GM19438 (cell line): Measurements from ENCODE around the gene KBTBD13.
"Not testable (repeated sequence)": the region's sequence is repeated elsewhere in the genome, so short reads cannot be mapped to it uniquely, and the experiment has no call there.

Source experiments
- ATAC-seq: cut with Tn5 transposase; IDR thresholded peaks from one replicate; pipeline ENCODE4 v1.9.1; 2021; ENCODE audit warnings: low read depth; ENCODE audit not compliant: unreplicated experiment

Gene KBTBD13

DNA sequence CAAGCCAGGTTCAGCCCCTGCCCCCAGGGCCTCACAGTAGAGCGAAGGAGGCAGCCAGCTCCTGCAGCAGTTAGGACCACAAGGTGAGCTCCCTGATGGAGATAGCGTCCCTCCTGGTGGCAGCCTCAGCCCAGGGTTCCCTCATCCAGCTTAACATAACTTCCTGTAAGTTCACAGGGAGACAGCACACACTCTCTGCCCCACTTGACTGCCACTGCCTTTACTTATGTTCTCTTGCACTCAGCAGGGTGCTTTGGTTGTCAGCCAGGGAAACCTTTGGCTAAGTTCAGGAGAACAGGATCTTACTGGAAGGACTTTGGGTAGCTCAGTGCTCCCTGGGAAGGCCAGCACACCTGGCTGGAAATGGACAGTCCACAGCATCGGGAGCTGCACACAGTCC, 10.9 kb downstream of the KBTBD13 start:
- ATAC-seq, result no peak

DNA sequence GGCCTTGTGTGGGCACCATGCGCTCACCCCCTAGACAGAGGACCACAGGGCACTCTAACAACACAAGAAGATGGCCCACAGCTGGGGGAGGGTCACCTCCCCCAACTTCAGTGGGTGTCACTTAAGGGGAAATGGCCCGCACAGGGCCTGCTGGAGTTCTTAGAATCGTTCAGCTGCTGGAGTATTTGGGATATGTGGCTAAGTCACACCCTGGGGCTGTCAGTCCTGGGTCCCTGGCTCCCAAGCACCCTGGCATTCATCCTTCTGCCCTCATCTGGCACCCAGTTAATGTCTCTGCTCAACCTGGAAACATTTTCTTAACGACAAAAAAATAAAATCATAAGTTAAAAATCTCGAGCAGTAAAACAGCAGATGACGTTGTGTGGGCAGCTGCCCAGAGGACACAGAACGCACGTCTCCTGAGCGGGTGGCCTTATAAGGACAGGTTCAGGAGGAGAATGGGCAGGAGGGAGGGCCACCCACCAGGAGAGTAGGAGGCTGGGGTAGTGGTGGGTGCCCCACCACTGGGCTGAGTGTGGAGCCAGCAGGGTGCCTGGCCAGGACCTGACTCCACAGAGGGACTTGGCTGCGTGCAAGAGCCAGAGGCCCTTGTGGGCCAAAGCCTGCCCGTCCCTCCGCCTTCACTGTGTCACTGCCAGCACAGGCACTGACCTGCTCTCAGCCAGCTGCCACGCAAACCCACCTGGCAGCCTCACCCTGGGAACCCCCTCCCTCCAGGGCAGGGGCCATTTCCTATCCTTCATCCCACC, 11.5 kb downstream of the KBTBD13 start:
- no peak for ATAC-seq

DNA sequence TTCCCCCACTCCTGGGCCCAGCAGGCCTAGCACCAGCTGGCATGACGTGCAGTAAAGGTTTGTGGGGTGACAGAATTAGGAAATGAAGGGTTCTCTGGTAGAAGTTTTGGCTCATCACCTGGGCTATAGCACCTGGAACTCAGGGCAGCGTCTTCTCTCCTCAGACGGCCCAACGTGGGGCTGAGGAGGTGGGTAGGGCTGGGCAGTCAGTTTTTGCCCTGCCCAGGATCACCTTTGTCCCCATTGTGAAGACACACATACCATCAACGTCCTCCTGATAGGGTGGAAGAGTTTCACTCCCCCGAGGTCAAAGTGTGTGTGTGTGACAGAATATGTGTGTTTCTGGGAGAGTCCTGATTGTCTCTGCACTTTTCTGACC, 12.1 kb downstream of the KBTBD13 start:
- no peak for ATAC-seq

DNA sequence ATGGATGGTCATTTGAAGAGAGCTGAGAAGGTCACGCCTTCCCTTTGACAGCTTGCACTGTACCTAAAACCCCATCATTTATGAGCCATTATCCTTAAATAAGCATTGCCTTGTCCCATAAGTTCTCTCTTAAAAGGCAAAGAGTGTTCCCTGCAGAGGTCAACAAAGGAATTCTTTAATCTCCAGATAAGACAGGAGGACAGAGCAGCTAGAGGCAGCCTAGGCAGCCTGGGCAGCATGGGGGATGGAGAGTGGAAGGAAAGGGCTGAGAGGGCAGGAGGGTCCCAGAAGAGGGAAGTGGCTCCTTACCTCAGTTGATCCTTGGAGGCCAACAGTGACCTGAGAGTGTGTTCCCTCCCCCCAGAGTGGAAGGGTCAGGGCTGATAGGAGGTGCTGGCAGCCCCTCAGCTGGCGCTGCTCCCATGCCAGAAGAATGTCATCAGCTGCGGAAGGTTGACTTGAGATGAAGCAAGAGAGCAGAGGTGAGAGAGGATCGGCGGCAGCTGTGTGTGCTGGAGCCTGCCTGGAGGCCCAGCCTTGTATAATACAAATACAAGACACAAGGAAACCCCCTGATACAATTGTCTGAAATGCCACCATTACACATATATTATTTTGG, 12.8 kb downstream of the KBTBD13 start:
- no peak for ATAC-seq

DNA sequence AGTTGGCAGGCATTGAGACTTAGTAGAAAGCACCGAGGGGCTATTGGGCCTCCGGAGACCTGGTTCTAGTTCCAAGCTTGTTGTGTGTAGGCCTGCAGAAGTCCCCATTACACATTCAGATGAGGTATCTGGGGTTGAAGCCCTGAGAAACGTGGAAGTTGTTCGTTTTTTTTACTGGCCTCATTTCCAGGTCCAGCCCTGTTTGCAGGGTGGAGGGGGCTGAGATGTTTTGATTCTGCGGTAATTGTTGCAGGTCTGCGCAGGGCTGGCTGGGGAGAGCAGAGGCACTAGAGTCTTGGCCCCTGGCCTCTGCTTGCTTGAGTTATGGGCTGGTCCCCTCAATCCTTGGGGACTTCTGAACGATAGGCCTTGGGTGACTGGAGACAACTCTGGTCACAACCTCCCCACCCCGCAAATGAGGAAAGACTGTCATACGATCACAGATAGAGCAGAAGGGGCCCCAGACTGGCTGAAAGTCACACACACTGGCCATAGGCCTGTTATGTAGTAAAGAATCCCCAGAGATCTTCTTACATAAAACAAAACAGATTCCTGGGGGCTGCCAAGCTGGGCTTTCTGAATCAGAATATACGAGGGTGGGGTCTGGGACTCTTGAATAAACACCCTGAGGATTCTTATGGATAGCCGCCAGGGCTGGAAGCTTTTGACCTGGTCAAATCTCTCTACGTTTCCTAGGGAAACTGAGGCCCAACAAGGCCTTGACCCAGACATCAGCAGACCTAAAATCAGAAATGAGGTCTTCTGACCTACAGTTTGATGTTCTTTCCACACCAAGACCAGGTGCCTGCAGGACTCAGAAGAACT, 15.6 kb downstream of the KBTBD13 start:
- no peak for ATAC-seq

DNA sequence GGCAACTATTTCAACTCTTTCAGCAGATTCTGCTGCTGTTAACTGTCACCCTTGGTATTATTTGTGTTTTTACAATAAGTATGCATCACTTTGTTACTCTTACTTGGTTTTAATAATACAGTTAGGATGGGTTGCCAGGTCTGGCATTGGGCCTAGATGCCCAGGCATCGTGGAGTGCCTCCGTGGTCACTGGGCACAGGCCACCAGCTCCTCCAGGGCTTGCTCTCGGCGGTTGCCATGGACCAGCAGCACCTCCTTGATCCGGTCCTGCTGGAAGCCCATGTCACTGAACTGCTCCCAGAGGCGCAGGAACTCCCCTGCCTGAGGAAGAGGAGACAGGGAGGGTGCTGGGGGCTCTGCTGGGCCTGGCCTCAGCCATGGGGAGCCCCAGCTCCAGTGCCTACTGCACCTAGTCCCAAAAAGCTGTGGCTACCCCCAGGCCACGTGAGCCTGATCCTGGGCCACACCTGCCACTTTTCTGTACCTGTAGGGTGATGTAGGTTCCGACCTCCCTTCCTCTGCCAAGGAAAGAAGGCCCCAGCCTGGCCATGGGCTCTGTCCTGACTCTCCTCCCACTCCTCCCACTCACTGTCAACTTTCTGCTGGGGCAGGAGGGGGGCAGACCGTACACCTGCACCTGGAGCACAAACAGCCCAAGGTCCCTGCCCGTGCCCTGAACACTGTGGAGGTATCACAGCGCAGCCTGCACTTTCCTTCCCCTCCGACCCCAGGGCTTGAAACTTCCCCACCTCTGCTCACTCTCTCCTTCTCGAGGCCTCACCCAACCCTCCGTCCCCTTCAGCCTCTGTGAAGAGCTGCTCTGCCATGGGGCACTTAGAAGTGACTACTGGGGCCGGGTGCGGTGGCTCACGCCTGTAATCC, 16.6 kb downstream of the KBTBD13 start:
- no peak for ATAC-seq

DNA sequence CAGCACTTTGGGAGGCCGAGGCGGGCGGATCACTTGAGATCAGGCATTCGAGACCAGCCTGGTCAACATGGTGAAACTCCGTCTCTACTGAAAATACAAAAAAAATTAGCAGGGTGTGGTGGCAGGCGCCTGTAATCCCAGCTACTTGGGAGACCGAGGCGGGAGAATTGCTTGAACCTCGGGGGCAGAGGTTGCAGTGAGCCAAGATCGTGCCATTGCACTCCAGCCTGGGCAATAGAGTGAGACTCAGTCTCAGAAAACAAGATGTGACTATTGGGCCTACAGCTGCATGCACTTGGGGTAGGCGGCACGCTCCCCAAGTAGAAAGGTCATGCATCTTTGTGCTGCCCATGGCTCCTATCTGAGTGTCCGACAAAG, 17.2 kb downstream of the KBTBD13 start:
- ATAC-seq, result not testable (repeated sequence)

DNA sequence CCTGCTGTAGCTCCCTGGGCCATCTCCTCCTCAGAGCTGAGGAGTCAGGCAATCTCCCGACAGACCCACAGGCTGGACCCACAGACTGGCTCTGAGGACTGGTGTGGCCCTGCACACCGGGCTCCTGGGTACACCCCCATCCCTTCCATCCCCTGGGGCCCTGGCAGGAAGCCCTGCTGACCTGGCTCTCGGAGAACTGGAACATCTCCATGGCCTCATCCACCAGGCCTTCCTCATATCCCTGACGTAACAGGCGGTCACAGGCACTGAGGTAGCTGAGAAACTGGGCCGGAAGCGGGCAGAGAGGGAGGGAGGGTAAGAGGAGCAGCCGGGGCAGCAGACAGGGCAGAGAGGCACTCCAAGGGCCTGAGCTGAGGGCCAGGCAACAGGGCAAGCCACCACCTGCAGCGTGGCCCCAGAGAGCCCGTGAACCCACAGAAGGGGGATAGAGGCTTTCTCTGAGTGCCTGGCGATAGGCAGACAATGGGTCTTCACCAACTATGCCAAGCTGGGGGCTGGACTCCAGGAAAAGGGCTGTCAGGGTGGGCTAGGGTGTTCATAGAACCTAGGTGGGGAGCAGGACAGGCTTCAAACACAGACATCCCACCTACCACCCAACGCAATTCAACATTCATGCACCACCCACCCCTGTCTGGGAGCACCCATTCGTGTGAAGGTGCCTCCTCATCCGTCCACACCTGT, 17.9 kb downstream of the KBTBD13 start:
- no peak for ATAC-seq

DNA sequence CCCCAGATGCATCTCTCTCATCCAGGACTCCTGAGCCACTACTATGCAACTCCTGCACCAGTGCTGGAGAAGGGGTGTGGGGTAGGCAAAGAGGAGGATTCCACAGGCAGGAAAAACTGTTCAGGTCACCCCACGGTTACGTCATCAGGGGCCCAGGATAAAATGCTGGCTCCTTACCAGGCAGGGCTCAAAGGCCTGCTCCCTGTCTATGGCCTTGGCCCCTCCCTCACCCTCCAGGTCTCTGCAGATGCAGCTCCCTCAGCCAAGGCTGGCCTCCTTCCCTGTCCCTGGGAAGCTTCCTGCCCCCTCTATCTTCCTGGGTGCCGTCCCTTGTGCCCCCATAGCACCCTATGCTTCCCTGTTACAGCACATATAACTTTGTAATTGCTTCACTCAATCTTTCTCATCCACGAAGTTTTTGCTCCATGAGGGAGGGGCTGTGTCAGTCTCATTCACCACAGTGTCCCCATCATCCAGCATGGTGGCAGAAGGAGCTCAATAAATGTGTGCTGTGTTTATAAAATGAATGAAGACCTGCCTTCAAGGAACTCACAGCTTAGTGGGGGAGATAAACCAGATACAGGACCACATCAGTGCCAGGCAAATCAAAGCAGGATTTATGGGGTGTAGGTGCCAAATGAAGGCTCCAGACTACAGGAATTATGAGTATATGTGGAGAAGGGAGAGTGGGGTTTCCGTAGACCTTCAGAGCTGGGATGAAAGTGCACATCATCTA, 18.6 kb downstream of the KBTBD13 start:
- no peak for ATAC-seq

DNA sequence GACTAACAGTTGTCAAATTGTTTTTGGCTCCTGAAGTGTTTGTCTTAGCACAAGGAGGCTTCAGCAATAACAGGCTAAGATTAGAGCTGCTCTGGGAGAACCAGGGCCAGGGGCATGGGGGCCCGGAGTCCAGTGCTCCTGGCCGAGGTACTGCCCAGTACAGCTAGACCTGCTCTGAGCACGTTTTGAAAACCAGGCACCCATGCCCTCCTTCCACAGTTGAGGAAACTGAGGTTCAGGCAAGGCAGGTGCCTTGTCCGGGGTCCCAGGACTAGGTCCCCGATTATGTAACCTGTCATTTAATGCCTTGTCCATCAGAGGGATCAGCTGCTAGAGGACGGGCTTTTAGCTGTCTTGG, 19.2 kb downstream of the KBTBD13 start:
- no peak for ATAC-seq

DNA sequence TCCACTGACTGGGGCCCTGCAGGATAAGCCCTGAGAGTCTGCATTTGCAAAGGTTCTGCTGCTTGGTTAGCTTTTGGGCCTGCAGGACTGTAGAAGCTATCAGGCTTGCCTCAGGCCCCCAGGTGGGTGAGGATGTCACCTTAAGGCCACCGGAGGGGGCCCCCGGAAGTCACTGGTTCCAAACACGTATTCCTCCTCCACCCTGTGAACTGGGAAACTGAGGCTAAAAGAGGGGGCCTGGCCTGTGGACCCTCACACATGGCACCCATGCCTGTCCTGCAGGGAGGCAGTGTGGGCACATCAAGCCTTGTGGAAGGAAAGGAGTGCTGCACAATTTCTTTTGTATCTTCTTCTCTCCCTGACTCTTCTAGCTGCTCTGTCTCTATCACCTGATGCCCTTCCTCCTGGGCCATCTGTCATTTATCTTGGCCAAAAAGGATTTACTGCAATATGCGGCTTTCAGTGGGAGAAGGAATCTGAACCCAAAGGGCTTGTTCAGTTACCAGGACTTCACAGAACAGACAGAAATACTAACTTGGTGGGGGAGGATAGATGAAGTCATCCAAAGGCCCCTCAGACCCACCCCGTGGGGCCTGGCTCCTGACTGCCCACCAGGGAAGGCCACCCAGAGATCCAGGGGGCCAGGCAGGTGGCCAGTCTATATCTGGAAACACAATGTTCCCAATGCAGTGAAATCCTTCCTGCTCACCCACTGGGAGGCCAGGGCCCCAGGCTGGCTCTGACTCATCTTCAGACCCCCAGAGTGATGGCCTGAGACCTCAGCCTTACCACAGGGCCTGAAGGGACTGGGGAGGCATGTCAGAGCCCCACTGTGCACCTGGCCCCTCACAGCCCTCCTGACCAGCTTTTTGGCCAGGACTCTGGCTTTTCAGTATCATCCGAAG, 20.2 kb downstream of the KBTBD13 start:
- no peak for ATAC-seq

DNA sequence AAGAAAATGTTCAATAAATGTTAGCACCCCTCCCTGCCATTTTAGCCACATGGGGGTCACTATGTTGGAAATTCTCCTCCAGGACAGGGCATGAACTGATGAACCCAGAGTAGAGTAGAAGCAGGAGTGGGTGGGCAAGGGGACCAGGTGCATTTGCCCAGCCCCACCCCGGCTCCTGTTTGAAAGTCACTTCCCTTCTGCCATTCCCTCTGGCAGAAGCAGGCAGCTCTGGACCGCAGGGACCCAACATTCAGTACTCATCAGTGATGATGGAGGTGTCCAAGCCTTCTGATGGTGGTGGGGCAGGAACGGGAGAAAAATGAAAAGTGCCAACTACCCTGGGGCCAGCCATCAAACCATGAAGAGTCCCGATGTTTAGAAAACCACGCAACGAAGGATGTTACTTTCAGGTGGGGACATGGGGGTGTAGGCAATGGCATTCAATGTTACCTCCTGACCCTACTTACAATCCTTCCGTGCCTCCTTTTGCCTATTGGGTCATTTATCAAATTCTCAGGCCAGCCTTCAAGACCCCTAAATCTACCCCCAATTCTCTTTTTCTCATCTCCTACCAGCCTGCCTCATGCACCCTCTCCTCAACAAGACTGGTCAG, 21.2 kb downstream of the KBTBD13 start:
- no peak for ATAC-seq

DNA sequence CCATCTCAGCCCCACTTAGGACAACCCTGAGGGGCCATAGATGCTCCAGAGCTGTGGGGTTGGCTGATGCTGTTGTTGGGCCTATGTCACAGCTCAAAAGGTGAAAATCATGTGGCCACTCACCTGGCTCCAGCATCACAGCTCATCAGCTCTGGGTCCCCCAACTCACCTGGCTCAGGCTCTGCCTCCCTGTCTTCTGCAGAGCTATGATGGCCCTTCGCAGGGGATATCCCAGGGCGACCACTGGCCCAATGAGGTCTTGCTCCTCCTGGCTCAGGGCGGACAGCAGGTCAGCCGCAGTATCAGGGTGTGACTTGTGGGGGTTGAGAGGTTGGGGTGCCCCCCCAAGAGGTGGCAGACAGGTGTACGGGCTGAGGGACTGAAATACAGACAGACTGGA, 22.8 kb downstream of the KBTBD13 start:
- ATAC-seq, result no peak

DNA sequence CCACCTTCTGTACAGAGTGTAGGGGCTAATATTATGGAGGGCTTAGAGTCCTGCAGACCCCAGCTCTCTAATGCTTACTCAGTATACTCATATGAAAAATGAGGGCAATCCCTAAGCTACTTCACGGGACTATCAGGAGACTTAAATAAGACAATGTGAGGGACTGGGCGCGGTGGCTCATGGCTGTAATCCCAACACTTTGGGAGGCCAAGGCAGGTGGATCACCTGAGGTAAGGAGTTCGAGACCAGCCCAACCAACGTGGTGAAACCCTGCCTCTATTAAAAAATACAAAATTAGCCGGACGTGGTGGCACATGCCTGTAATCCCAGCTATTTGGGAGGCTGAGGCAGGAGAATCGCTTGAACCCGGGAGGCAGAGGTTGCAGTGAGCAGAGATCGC, 23.3 kb downstream of the KBTBD13 start:
- not testable (repeated sequence) for ATAC-seq

DNA sequence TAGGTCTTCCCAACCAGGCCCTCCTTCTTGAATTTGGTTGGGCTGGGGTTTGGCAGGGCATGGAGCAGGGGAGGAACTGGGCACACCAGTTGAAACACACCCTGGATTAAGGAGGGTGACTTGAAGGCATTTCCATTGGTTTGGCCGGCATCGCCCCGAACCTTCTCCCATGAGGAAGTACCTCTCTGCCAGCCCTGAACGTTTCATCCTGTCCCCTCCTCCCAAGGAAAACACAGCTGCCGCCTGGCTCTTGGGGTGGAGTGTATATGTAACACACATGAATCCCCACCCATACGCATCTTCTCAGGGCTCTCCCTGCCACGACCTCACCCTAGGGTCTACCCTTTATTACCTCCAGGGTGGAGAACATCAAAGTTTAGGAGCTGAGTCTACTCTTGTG, 23.9 kb downstream of the KBTBD13 start:
- no peak for ATAC-seq

DNA sequence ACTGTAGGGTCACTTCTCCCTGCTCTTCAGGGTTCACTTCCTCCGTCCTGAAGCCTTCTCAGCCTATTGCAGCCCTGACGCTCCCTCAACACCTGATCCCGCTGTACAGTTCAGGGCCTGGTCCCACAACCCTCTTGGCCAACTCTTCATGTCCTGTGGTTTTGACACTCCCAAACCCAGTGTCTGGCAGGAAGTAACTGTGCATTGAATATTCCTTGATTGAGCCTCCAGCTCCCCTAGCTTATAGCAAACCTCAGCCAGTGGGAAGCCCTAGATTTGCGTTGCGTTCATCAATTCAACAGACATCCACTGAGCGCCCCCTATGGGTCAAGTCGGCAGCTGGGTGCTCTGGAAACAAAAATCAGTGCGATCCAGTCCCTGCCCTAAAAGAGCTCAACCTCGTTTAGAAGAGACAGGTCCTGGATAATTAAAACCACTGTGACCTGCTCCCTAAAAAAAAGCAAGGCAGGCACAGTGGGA, 24.9 kb downstream of the KBTBD13 start:
- no peak for ATAC-seq

DNA sequence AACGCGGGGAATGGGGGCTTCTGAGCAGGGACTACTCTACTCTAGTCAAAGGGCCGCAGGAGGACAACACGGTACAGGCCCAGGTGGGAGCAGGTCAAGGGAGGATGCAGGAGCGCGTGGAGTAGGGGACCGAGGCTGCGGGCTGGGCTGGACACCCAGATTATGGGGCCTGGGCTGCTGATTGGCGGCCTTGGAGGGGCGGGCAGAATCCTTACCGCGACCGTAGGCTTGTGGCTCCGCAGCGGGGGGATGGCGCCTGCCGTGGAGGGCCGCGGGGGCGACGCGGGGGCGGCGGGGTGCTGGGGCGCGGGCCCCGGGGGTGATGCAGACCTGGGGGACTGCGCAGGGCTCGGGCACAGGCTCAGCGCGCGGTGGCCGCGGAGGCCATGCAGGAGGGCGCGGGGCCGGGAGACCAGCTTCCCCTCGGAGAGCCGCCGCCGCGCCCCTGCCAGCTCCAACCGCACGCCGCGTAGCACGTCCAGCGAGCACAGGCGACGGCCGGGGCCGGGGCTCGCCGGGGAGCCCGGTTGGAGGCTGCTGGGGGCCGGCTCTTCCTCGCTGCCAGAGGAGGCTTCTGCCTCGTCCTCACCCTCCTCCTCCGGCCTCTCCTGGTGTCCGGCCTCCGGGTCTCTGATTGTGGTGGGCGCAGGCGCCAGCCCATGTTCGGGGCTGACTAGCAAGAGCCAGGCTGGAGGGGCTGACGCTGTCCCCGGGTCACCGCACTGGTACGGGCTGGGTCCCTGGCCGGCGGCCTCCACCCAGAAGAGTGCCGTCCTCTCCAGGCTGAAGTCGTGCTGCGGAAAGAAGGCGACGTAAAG, 25.6 kb downstream of the KBTBD13 start:
- ATAC-seq, result no peak
